Measurements from ENCODE around the gene TPT1.

DNA sequence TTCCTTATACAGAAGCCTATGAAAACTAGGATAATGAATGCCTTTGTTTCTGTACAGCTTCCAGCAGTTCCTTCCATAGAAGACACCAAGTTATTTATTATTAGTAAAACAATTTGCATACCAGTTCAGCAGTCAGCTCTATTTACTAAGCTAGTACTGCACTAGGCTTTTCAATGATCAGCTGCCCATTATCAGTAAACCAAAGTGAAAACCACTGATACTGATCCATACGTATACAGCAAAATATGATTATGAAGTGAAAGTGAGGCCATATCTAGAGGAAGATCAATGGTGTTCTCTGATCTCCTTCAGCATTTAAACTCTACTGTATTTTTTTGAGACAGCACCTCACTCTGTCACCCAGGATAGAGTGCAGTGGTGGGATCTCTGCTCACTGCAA lies 3.2 kb downstream of the TPT1 start:
- TF ChIP-seq CTCF (IDR thresholded peaks at IDR 0.05) (no peak), POLR2A (IDR thresholded peaks at IDR 0.05) (no peak)
